HepG2 (cell line): Measurements from ENCODE around the gene GJD3. TPM values are rescaled to one million over a fixed set of nuclear protein-coding genes. Genes with fewer than 3 reads are reported as not detected.
A peak's percentile ranks its signal among the peaks of the same experiment; 100 is the strongest.

Experiments used
- GTF3A ChIP-seq: sonication (generic); formaldehyde crosslinking; conservative IDR thresholded peaks from 2 replicates; pipeline ENCODE4 v1.4.0; 2020; ENCODE audit warnings: mild to moderate bottlenecking, missing genetic modification reagents
- KDM3A ChIP-seq: IDR thresholded peaks from 2 replicates; pipeline ENCODE4 v1.6.1; 2018; ENCODE audit warnings: low read depth, missing compliant biosample characterization
- KDM5A ChIP-seq: fragments of 200-600 bp; sonication (generic); IDR thresholded peaks from 2 replicates; pipeline ENCODE4 v1.7.0; 2018; ENCODE audit warnings: antibody characterized with exemption, mild to moderate bottlenecking, low read length, borderline replicate concordance
- RAD51 ChIP-seq: fragments of 450-650 bp; IDR thresholded peaks from 2 replicates; pipeline ENCODE4 v1.6.1; 2016; ENCODE audit warnings: borderline replicate concordance
- RELA ChIP-seq: sonication (generic); formaldehyde crosslinking; IDR thresholded peaks from 2 replicates; pipeline ENCODE4 v1.4.0; 2020; ENCODE audit warnings: missing genetic modification reagents
- SKI ChIP-seq: fragments of 450-650 bp; IDR thresholded peaks from one replicate; pipeline ENCODE4 v1.6.1; 2018; ENCODE audit warnings: mild to moderate bottlenecking; ENCODE audit not compliant: partially characterized antibody
- TCF7 ChIP-seq: sonication (generic); IDR thresholded peaks from 2 replicates; pipeline ENCODE4 v1.6.1; 2016; ENCODE audit warnings: antibody characterized with exemption, low read depth
- ZNF101 ChIP-seq: sonication (generic); formaldehyde crosslinking; IDR thresholded peaks from 2 replicates; pipeline ENCODE4 v1.4.0; 2020; ENCODE audit warnings: mild to moderate bottlenecking, low read depth, missing genetic modification reagents, borderline replicate concordance
- ZNF329 ChIP-seq: sonication (generic); formaldehyde crosslinking; IDR thresholded peaks from 2 replicates; pipeline ENCODE4 v1.9.0; 2021; ENCODE audit warnings: low read depth, mild to moderate bottlenecking, missing genetic modification reagents
- ZNF335 ChIP-seq: sonication (generic); formaldehyde crosslinking; IDR thresholded peaks from 2 replicates; pipeline ENCODE4 v1.4.0; 2020; ENCODE audit warnings: missing genetic modification reagents
- ZNF343 ChIP-seq: sonication (generic); formaldehyde crosslinking; IDR thresholded peaks from 2 replicates; pipeline ENCODE4 v1.4.0; 2020; ENCODE audit warnings: mild to moderate bottlenecking, missing genetic modification reagents
- ZSCAN30 ChIP-seq: sonication (generic); formaldehyde crosslinking; IDR thresholded peaks from 2 replicates; pipeline ENCODE4 v1.5.0; 2020; ENCODE audit warnings: mild to moderate bottlenecking, missing genetic modification reagents
- polyA plus RNA-seq, 8 experiments: library from polyadenylated mRNA; depleted of rRNA in 3 of 8; stranded (reverse) in 7 of 8; unstranded in 1 of 8; fragments of >200 nt; fragmentation: Illumina TruSeq in 4 of 8; extraction: Trizol in 4 of 8; gene quantifications; 2 replicates each; pipeline versions ENCODE4 v1.2.1 to v1.2.3, GENCODE V29; 2011 to 2016; ENCODE audit warnings: low read depth in 4 of 8, missing spikeins in 1 of 8, mixed read lengths in 1 of 8; ENCODE audit not compliant: insufficient read depth in 1 of 8
- total RNA-seq, 5 experiments: library from RNA; depleted of rRNA; stranded (reverse); fragments of >200 nt; fragmentation: Illumina TruSeq; extraction: Trizol; gene quantifications; 2 replicates each; pipeline ENCODE4 v1.2.3, GENCODE V29; 2016; ENCODE audit warnings: low read depth in 1 of 5
- TF ChIP-seq, protein P1 (sequence below): sonication (generic); formaldehyde crosslinking; IDR thresholded peaks from 2 replicates; pipeline ENCODE4 v1.4.0; 2020; ENCODE audit warnings: missing genetic modification reagents
- TF ChIP-seq, protein P2 (sequence below): IDR thresholded peaks from 2 replicates; pipeline ENCODE4 v1.6.1; 2016; ENCODE audit warnings: missing biosample characterization, missing genetic modification reagents, low read depth
- TF ChIP-seq, protein P3 (sequence below): sonication (generic); formaldehyde crosslinking; IDR thresholded peaks from 2 replicates; pipeline ENCODE4 v1.4.0; 2020; ENCODE audit warnings: missing genetic modification reagents, borderline replicate concordance
- TF ChIP-seq, protein P4 (sequence below): sonication (generic); formaldehyde crosslinking; IDR thresholded peaks from 2 replicates; pipeline ENCODE4 v1.5.0; 2020; ENCODE audit warnings: mild to moderate bottlenecking, missing genetic modification reagents
- TF ChIP-seq, protein P5 (sequence below), 2 experiments: sonication (generic) in 1 of 2; formaldehyde crosslinking in 1 of 2; IDR thresholded peaks; 2 replicates each; pipeline versions ENCODE4 v1.4.0 to v1.6.1; 2016 to 2020; ENCODE audit warnings: borderline replicate concordance in 1 of 2, low read depth in 1 of 2, mild to moderate bottlenecking in 1 of 2, missing genetic modification reagents in 1 of 2
- TF ChIP-seq, protein P6 (sequence below): sonication (generic); formaldehyde crosslinking; IDR thresholded peaks from 2 replicates; pipeline ENCODE4 v1.8.1; 2023; ENCODE audit warnings: mild to moderate bottlenecking, inconsistent platforms, moderate library complexity, missing genetic modification reagents, borderline replicate concordance

Gene GJD3
- total and polyA plus RNA-seq, 2 of the 13 experiments (the other 11 are each of a cell fraction or from before 2014, with no cell fraction given) = not detected

DNA sequence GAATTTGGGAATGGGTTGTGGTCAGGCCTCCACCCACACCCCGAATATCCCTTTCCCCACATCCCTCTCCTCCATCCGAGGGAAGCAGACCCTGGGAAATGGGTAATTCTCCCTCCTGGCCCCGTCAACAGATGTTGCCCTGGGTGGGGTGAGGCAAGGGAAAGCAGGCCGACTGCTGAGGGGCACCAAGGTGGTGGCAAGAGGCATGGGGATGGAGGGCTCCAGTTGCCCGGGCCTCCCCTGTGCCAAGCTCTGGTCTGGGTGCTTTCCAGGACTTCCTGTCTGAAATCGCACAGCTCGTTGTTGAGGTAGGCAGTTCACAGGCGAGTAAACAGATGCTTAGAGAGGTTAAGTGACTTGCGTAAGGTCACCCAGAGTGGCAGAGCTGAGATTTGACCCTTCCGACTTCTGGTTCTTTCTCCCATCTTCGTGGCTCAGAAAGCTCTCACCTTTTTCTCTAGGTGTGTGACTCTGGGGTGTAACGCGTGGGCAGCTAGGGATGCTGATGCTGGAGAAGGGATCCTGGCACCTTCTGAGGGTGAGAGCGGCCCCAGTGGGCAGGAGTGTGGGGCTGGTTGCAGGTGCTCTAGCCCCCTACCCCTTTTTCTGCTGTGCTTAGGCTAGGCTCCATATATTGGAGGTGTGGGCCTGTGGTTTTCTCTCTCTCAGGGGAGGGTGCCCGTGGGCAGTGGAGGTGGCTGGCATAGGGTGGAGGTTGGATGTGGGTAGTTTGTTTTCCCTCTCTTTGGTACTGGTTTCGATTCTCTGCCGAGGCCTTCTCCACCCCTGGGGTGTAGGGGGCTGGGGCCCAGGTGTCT is 38.3 kb downstream of the GJD3 start (continued):
- TF ChIP-seq TCF7 (no peak), ZNF335 (CRISPR knock-in tag) (no peak), ZSCAN30 (CRISPR knock-in tag) (no peak), ZNF101 (CRISPR knock-in tag) (no peak), ZNF329 (CRISPR knock-in tag) (no peak), RAD51 (no peak), RELA (CRISPR knock-in tag) (no peak), KDM3A (CRISPR knock-in tag) (no peak), GTF3A (no peak), ZNF343 (no peak), SKI (peak; percentile 54), KDM5A (no peak)
- TF ChIP-seq, protein P1, sequence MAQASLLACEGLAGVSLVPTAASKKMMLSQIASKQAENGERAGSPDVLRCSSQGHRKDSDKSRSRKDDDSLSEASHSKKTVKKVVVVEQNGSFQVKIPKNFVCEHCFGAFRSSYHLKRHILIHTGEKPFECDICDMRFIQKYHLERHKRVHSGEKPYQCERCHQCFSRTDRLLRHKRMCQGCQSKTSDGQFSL (CRISPR knock-in tag) = no peak
- TF ChIP-seq, protein P2, sequence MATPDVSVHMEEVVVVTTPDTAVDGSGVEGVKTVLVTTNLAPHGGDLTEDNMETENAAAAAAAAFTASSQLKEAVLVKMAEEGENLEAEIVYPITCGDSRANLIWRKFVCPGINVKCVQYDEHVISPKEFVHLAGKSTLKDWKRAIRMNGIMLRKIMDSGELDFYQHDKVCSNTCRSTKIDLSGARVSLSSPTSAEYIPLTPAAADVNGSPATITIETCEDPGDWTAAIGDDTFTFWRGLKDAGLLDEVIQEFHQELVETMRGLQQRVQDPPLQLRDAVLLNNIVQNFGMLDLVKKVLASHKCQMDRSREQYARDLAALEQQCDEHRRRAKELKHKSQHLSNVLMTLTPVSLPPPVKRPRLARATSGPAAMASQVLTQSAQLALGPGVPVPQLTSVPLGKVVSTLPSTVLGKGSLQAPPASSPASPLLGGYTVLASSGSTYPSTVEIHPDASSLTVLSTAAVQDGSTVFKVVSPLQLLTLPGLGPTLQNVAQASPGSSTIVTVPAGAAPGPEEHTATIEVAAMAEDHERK (CRISPR knock-in tag) = no peak
- TF ChIP-seq, protein P3, sequence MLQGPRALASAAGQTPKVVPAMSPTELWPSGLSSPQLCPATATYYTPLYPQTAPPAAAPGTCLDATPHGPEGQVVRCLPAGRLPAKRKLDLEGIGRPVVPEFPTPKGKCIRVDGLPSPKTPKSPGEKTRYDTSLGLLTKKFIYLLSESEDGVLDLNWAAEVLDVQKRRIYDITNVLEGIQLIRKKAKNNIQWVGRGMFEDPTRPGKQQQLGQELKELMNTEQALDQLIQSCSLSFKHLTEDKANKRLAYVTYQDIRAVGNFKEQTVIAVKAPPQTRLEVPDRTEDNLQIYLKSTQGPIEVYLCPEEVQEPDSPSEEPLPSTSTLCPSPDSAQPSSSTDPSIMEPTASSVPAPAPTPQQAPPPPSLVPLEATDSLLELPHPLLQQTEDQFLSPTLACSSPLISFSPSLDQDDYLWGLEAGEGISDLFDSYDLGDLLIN (CRISPR knock-in tag) = no peak
- TF ChIP-seq, protein P4, sequence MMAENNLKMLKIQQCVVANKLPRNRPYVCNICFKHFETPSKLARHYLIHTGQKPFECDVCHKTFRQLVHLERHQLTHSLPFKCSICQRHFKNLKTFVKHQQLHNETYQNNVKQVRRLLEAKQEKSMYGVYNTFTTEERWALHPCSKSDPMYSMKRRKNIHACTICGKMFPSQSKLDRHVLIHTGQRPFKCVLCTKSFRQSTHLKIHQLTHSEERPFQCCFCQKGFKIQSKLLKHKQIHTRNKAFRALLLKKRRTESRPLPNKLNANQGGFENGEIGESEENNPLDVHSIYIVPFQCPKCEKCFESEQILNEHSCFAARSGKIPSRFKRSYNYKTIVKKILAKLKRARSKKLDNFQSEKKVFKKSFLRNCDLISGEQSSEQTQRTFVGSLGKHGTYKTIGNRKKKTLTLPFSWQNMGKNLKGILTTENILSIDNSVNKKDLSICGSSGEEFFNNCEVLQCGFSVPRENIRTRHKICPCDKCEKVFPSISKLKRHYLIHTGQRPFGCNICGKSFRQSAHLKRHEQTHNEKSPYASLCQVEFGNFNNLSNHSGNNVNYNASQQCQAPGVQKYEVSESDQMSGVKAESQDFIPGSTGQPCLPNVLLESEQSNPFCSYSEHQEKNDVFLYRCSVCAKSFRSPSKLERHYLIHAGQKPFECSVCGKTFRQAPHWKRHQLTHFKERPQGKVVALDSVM (CRISPR knock-in tag) = no peak
- TF ChIP-seq, protein P5, sequence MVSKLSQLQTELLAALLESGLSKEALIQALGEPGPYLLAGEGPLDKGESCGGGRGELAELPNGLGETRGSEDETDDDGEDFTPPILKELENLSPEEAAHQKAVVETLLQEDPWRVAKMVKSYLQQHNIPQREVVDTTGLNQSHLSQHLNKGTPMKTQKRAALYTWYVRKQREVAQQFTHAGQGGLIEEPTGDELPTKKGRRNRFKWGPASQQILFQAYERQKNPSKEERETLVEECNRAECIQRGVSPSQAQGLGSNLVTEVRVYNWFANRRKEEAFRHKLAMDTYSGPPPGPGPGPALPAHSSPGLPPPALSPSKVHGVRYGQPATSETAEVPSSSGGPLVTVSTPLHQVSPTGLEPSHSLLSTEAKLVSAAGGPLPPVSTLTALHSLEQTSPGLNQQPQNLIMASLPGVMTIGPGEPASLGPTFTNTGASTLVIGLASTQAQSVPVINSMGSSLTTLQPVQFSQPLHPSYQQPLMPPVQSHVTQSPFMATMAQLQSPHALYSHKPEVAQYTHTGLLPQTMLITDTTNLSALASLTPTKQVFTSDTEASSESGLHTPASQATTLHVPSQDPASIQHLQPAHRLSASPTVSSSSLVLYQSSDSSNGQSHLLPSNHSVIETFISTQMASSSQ (IDR thresholded peaks at IDR 0.05; ENCODE audit: low read depth) = no peak
- TF ChIP-seq, protein P5 (CRISPR knock-in tag; IDR thresholded peaks at IDR 0.05; ENCODE audit: borderline replicate concordance) = no peak
- TF ChIP-seq, protein P6, sequence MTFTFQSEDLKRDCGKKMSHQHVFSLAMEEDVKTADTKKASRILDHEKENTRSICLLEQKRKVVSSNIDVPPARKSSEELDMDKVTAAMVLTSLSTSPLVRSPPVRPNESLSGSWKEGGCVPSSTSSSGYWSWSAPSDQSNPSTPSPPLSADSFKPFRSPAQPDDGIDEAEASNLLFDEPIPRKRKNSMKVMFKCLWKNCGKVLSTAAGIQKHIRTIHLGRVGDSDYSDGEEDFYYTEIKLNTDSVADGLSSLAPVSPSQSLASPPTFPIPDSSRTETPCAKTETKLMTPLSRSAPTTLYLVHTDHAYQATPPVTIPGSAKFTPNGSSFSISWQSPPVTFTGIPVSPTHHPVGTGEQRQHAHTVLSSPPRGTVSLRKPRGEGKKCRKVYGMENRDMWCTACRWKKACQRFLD (CRISPR knock-in tag) = no peak
